K562 (cell line): ENCODE measurements around the gene SPEG. TPM values are rescaled to one million over a fixed set of nuclear protein-coding genes. Genes with fewer than 3 reads are reported as not detected.

Experiments
- BMI1 ChIP-seq: fragments of 150-350 bp; IDR thresholded peaks from 2 replicates; pipeline ENCODE4 v1.6.1; 2014; ENCODE audit warnings: low read length
- CBFA2T3 ChIP-seq: fragments of 450-650 bp; IDR thresholded peaks from 2 replicates; pipeline ENCODE4 v1.6.1; 2017
- CBX3 ChIP-seq, 2 experiments: IDR thresholded peaks; 1 replicate in 1 of 2; 2 replicates in 1 of 2; pipeline ENCODE4 v1.6.1; 2012; ENCODE audit warnings: inconsistent platforms in 2 of 2, low read length in 2 of 2, borderline replicate concordance in 1 of 2, control low read depth in 1 of 2
- E2F4 ChIP-seq: sonication (generic); formaldehyde crosslinking; IDR thresholded peaks from 2 replicates; pipeline ENCODE4 v1.8.0; 2022; ENCODE audit warnings: mild to moderate bottlenecking, low read depth, missing genetic modification reagents
- FOS ChIP-seq: IDR thresholded peaks from 3 replicates; pipeline ENCODE4 v1.6.1; 2011; ENCODE audit not compliant: insufficient read length; ENCODE audit errors: extremely low read depth
- FOXK1 ChIP-seq: sonication (generic); formaldehyde crosslinking; IDR thresholded peaks from 2 replicates; pipeline ENCODE4 v1.8.0; 2022; ENCODE audit warnings: missing genetic modification reagents, mild to moderate bottlenecking, borderline replicate concordance
- GTF2F1 ChIP-seq: IDR thresholded peaks from 2 replicates; pipeline ENCODE4 v1.6.1; 2011; ENCODE audit warnings: low read depth, low read length, improper control_type of control experiment
- HES1 ChIP-seq: fragments of 450-650 bp; IDR thresholded peaks from 2 replicates; pipeline ENCODE4 v1.6.1; 2016; ENCODE audit warnings: low read depth, mild to moderate bottlenecking, moderate library complexity
- HSF4 ChIP-seq: fragments of 250-450 bp; sonication (Bioruptor Pico); IDR thresholded peaks from 2 replicates; pipeline ENCODE4 v2.1.2; 2022; ENCODE audit warnings: mild to moderate bottlenecking, moderate library complexity, borderline replicate concordance
- LCOR ChIP-seq: sonication (generic); formaldehyde crosslinking; IDR thresholded peaks from 2 replicates; pipeline ENCODE4 v1.8.0; 2022; ENCODE audit warnings: mild to moderate bottlenecking, missing genetic modification reagents
- MEF2D ChIP-seq: conservative IDR thresholded peaks from 2 replicates; pipeline ENCODE4 v1.6.1; 2016; ENCODE audit warnings: low read depth, missing genetic modification characterization, missing compliant biosample characterization
- NRF1 ChIP-seq, 2 experiments: fragments of 450-650 bp; IDR thresholded peaks in 1 of 2; conservative IDR thresholded peaks in 1 of 2; 2 replicates each; pipeline ENCODE4 v1.6.1; 2014; ENCODE audit warnings: mild to moderate bottlenecking in 2 of 2
- RFX1 ChIP-seq: fragments of 450-650 bp; IDR thresholded peaks from 2 replicates; pipeline ENCODE4 v1.6.1; 2016; ENCODE audit warnings: mild to moderate bottlenecking, moderate library complexity
- RFX7 ChIP-seq: fragments of 250-450 bp; sonication (Bioruptor Pico); IDR thresholded peaks from 2 replicates; pipeline ENCODE4 v1.5.1; 2021; ENCODE audit warnings: mild to moderate bottlenecking
- TCF7 ChIP-seq: sonication (generic); IDR thresholded peaks from 2 replicates; pipeline ENCODE4 v1.6.1; 2016; ENCODE audit warnings: antibody characterized with exemption, borderline replicate concordance
- U2AF1 ChIP-seq: fragments of 200-400 bp; formaldehyde crosslinking; optimal IDR thresholded peaks from 2 replicates; pipeline ENCODE3; 2017; ENCODE audit warnings: mild to moderate bottlenecking, low read depth, low read length, moderate library complexity
- ZBTB8A ChIP-seq: fragments of 450-650 bp; IDR thresholded peaks from 2 replicates; pipeline ENCODE4 v1.6.1; 2018; ENCODE audit warnings: mild to moderate bottlenecking, moderate library complexity; ENCODE audit not compliant: partially characterized antibody
- ZKSCAN1 ChIP-seq: fragments of 150-350 bp; IDR thresholded peaks from 2 replicates; pipeline ENCODE4 v1.6.1; 2016; ENCODE audit warnings: low read depth, low read length
- ZNF3 ChIP-seq: fragments of 250-450 bp; sonication (Bioruptor Pico); IDR thresholded peaks from 2 replicates; pipeline ENCODE4 v1.5.0; 2021; ENCODE audit warnings: mild to moderate bottlenecking, moderate library complexity
- ZNF311 ChIP-seq: fragments of 250-450 bp; sonication (Bioruptor Pico); IDR thresholded peaks from 2 replicates; pipeline ENCODE4 v1.4.0; 2020; ENCODE audit warnings: mild to moderate bottlenecking, moderate library complexity
- ZSCAN32 ChIP-seq: fragments of 450-650 bp; formaldehyde crosslinking; IDR thresholded peaks from 2 replicates; pipeline ENCODE4 v1.4.0; 2020; ENCODE audit warnings: mild to moderate bottlenecking, moderate library complexity
- polyA plus RNA-seq, 8 experiments: library from polyadenylated mRNA; depleted of rRNA in 4 of 8; stranded (reverse) in 5 of 8; unstranded in 3 of 8; fragments of >200 nt; fragmentation: Nextera tagmentation in 2 of 8; fragmentation: Illumina TruSeq in 1 of 8; extraction: Ambion mirVana in 2 of 8; extraction: Trizol in 1 of 8; gene quantifications; 2 replicates each; pipeline versions ENCODE4 v1.2.1 to v1.2.3, GENCODE V29; 2011 to 2014; ENCODE audit warnings: inconsistent platforms in 1 of 8, missing spikeins in 1 of 8
- total RNA-seq, 7 experiments: library from RNA; depleted of rRNA in 6 of 7; stranded (reverse); fragments of >200 nt in 6 of 7; fragmentation: Illumina TruSeq in 2 of 7; extraction: Trizol in 2 of 7; gene quantifications; 2 replicates each; pipeline versions ENCODE4 v1.2.1 to v1.2.3, GENCODE V29; 2011 to 2021; ENCODE audit warnings: low replicate concordance in 1 of 7
- TF ChIP-seq, protein P1 (sequence below): sonication (generic); formaldehyde crosslinking; IDR thresholded peaks from 2 replicates; pipeline ENCODE4 v1.8.0; 2023; ENCODE audit warnings: mild to moderate bottlenecking, missing genetic modification reagents
- TF ChIP-seq, protein P2 (sequence below): sonication (generic); formaldehyde crosslinking; IDR thresholded peaks from 2 replicates; pipeline ENCODE4 v1.9.0; 2022; ENCODE audit warnings: mild to moderate bottlenecking, missing genetic modification reagents

Gene SPEG
- total and polyA plus RNA-seq, 9 of the 15 experiments (the other 6 are each of a cell fraction or from before 2014, with no cell fraction given), result 0.49 to 8.7 (median 3.0) TPM

- TF ChIP-seq, protein P1, sequence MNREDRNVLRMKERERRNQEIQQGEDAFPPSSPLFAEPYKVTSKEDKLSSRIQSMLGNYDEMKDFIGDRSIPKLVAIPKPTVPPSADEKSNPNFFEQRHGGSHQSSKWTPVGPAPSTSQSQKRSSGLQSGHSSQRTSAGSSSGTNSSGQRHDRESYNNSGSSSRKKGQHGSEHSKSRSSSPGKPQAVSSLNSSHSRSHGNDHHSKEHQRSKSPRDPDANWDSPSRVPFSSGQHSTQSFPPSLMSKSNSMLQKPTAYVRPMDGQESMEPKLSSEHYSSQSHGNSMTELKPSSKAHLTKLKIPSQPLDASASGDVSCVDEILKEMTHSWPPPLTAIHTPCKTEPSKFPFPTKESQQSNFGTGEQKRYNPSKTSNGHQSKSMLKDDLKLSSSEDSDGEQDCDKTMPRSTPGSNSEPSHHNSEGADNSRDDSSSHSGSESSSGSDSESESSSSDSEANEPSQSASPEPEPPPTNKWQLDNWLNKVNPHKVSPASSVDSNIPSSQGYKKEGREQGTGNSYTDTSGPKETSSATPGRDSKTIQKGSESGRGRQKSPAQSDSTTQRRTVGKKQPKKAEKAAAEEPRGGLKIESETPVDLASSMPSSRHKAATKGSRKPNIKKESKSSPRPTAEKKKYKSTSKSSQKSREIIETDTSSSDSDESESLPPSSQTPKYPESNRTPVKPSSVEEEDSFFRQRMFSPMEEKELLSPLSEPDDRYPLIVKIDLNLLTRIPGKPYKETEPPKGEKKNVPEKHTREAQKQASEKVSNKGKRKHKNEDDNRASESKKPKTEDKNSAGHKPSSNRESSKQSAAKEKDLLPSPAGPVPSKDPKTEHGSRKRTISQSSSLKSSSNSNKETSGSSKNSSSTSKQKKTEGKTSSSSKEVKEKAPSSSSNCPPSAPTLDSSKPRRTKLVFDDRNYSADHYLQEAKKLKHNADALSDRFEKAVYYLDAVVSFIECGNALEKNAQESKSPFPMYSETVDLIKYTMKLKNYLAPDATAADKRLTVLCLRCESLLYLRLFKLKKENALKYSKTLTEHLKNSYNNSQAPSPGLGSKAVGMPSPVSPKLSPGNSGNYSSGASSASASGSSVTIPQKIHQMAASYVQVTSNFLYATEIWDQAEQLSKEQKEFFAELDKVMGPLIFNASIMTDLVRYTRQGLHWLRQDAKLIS (CRISPR knock-in tag), result peak; percentile 83
- TF ChIP-seq BMI1, result no peak
- TF ChIP-seq FOS, result no peak
- 0 out of 2 replicates have a peak, but pooled peaks have one; percentile 20 for TF ChIP-seq ZKSCAN1
- TF ChIP-seq FOXK1 (CRISPR knock-in tag), result no peak
- peak; percentile 99 for TF ChIP-seq CBFA2T3
- no peak for TF ChIP-seq ZNF311 (CRISPR knock-in tag)
- TF ChIP-seq RFX1, result no peak
- TF ChIP-seq ZNF3 (CRISPR knock-in tag), result no peak
- TF ChIP-seq E2F4 (CRISPR knock-in tag), result no peak
- TF ChIP-seq ZSCAN32 (CRISPR knock-in tag), result no peak
- TF ChIP-seq HSF4 (CRISPR knock-in tag), result no peak
- no peak for TF ChIP-seq CBX3 (IDR thresholded peaks at IDR 0.05; ENCODE audit: borderline replicate concordance in 1 of 2, low read length in 2 of 2)
- TF ChIP-seq, protein P2, sequence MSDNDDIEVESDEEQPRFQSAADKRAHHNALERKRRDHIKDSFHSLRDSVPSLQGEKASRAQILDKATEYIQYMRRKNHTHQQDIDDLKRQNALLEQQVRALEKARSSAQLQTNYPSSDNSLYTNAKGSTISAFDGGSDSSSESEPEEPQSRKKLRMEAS (CRISPR knock-in tag), result peak; percentile 71
- peak; percentile 52 for TF ChIP-seq MEF2D (tag)
- TF ChIP-seq RFX7 (CRISPR knock-in tag), result no peak
- peak; percentile 88 for TF ChIP-seq LCOR (CRISPR knock-in tag)
- no peak for TF ChIP-seq U2AF1
- 0 out of 2 replicates have a peak, but pooled peaks have one; percentile 22 for TF ChIP-seq GTF2F1
- TF ChIP-seq ZBTB8A, result no peak
- TF ChIP-seq HES1, result peak; percentile 88
- peak; percentile 51; the same call in 1 of the 2 replicates for TF ChIP-seq TCF7
- 0 out of 4 replicates have a peak, but pooled peaks of 1 of the 2 experiments have one; percentile 10 for TF ChIP-seq NRF1 (conservative IDR thresholded peaks at IDR 0.05 in 1 of 2, IDR thresholded peaks at IDR 0.05 in 1 of 2)
Observed at GRCh38 chr2:219509780-219510511, 75.3 kb downstream of the SPEG start (continued).
